HG03039 (cell line): ENCODE data around the gene ZC3H4.
A peak's percentile ranks its signal among the peaks of the same experiment; 100 is the strongest.
"Not testable (repeated sequence)": the region's sequence is repeated elsewhere in the genome, so short reads cannot be mapped to it uniquely, and the experiment has no call there.

Experiments
- ATAC-seq: cut with Tn5 transposase; IDR thresholded peaks from one replicate; pipeline ENCODE4 v1.9.1; 2021; ENCODE audit warnings: mild to moderate bottlenecking, moderate library complexity; ENCODE audit not compliant: unreplicated experiment

ZC3H4 gene

DNA sequence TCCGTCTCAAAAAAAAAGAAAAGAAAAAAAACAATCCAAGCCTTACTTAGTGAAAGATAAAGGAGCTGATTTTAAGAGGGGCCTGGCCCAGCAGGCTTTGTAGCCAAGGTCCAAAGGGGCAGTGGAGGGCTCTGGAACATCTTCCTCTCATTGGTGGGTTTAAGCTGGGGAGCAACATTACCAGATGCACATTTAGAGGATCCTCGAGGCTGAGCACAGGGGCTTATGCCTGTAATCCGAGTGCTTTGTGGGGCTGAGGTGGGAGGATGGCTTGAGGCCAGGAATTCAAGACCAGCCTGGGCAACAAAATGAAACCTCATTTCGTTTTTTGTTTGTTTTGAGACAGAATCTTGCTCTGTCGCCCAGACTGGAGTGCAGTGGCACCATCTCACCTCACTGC lies 57.2 kb downstream of the ZC3H4 start:
- no peak for ATAC-seq

GRCh38 chr19:47050562-47050961 lies 63.0 kb downstream of the ZC3H4 start:
- ATAC-seq = not testable (repeated sequence)

DNA sequence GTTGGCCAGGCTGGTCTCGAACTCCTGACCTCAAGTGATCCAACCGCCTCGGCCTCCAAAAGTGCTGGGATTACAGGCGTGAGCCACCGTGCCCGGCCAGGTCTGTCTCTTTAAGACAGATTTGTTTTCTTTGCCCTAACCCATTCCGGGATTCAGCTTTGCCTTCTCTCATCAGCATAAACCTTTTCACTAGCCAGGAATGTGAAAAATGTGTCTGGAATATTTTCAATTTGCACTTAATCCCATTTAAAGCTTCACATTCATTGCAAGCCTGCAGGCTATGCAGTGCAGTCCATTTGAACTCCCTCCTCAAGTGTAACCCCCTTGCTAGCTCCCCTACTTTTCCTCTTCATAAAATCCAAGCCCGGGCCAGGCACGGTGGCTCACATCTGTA lies 64.3 kb downstream of the ZC3H4 start:
- no peak for ATAC-seq

GRCh38 chr19:47047763-47048405 lies 65.7 kb downstream of the ZC3H4 start:
- ATAC-seq = peak; percentile 29

- ATAC-seq = no peak
These were observed 66.3 kb downstream of the ZC3H4 start for GRCh38 chr19:47047272-47047762.

- ATAC-seq = no peak
These were observed 67.6 kb downstream of the ZC3H4 start for GRCh38 chr19:47045867-47046470.

- no peak for ATAC-seq
These were observed 68.4 kb downstream of the ZC3H4 start for GRCh38 chr19:47044946-47045866.

GRCh38 chr19:47040869-47041268 lies 72.7 kb downstream of the ZC3H4 start:
- no peak for ATAC-seq

GRCh38 chr19:47039239-47039874 lies 74.2 kb downstream of the ZC3H4 start:
- ATAC-seq = no peak

DNA sequence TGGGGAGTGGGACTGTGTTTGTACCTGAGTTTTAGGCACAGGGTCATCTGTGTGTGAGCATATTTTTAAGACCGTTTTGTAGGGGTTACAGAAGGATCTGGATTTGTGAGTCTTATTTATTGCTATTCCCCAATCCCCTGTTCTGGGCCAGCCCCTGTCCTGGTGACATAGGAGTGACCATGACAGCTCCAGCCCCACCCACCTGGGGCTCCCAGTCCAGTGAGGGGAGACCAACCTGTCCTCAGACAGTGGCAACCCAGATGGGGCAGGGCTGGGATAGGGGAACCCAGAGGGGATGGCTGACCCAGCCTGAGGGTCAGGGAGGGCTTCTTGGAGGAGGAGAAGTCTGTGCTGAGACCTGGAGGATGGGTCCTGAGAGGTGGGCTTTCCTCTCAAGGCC lies 75.8 kb downstream of the ZC3H4 start:
- ATAC-seq = no peak

- ATAC-seq = no peak
These were observed 77.4 kb downstream of the ZC3H4 start for GRCh38 chr19:47036097-47036651.

DNA sequence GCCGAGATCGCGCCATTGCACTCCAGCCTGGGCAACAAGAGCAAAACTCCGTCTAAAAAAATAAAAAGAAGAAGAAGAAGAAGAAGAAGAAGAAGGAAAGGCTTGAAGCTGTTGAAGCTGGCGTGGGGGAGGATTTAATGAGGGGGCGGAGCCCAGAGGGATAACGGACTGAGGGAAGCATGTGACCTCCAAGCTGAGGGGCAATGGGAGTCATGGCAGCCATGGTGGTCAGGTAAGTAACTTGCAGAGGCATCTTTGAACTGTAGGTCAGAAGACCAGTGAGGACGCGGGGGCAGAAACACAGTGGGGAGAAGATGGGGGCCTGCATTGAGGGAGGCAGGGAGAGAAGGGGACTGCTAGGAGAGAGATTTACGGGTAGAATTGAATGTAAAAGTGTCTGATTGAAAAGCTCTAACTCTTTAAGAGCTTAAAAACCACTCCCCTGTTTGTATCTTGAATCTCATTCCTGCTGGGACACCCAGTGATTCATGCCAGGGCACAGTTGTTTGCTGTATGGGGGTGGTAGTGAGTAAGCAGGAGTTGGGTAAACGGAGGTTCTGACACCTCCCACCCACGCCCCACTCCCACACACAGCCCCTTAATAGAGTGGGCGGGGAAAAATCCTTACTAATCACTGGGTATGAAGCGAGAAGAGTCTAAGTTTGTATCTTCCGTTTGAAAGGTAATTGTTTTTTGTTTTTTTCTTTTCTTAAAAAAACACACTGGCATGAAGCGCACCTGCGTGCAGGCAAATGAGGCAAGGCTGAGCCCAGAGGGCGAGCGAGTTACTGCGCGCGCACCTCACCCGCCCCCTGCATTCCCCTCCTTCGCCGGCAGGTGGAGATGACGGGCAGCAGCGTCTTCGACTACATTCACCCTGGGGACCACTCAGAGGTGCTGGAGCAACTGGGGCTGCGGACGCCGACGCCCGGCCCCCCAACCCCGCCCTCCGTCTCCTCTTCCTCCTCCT lies 78.2 kb downstream of the ZC3H4 start:
- ATAC-seq = peak; percentile 75

DNA sequence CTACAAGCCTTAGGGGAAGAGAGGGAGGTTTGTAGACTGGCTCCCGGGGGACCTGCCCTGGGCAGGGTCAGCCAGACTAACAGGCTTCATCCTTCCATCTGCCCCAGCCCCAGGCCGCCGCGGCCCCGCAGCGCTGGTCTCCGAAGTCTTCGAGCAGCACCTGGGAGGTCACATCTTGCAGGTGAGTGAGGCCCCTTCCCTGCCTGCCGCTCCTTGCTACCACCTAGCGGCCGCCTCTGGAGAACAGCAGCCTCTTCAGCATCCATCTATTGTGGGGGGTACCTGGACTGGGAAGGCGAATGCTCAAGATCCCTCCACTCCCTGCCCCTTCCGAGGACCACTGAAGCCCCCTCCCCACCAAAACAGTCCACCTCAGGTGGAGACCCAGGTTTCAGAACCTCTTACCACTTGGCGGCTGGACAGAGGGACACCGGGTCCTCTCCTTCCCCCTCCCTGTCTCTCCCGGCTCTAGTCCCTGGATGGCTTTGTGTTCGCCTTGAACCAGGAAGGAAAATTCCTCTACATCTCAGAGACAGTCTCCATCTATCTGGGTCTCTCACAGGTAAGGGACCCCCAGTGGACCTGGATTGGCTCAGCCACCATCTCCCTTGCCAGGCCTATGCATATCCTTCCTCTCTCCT lies 81.3 kb downstream of the ZC3H4 start:
- ATAC-seq = no peak

- no peak for ATAC-seq
These were observed 85.4 kb downstream of the ZC3H4 start for GRCh38 chr19:47028195-47028601.

- no peak for ATAC-seq
These were observed 85.9 kb downstream of the ZC3H4 start for GRCh38 chr19:47027586-47028088.

GRCh38 chr19:47026889-47027288 lies 86.7 kb downstream of the ZC3H4 start:
- no peak for ATAC-seq

DNA sequence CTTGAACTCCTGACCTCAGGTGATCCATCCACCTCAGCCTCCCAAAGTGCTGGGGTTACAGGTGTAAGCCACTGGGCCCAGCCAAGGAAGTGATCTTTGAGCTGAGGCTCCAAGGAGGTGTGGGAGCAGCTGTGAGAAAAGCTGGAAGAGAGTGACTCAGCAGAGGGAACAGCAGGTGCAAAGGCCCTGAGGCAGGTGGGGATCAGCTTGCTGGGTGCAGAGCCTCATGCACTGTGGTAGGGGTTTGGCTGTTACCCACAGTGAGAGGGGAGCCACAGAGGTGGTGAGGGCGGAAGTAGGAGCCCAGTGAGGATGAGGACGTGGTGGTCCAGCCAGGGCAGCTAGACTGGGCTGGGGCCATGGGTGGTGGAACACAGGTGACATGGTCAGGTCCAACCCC lies 87.4 kb downstream of the ZC3H4 start:
- ATAC-seq = no peak

- ATAC-seq = no peak
These were observed 89.1 kb downstream of the ZC3H4 start for GRCh38 chr19:47024502-47024901.

DNA sequence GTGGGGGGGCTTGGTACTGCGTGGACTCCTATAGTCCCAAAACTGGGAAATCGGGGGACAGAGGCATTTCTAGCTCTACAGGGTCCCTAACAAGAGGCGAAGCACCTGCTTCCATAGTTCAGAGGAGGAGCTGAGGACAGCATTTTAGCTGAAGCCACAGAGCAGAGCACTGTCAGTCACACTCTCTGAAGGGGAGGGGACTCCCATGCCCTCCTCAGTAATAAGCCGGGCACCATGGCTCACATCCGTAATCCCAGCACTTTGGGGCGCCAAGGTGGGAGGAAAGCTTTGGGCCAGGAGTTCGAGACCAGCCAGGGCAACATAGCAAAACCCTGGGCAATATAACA lies 90.2 kb downstream of the ZC3H4 start:
- ATAC-seq = no peak
